HG02642 (cell line): ENCODE data around the gene CLCNKB.

ENCODE experiments used
- ATAC-seq: cut with Tn5 transposase; IDR thresholded peaks from one replicate; pipeline ENCODE4 v1.9.1; 2021; ENCODE audit warnings: mild to moderate bottlenecking; ENCODE audit not compliant: unreplicated experiment, poor library complexity

Gene CLCNKB

GRCh38 chr1:16072616-16073484 is 29.3 kb downstream of the CLCNKB start:
- peak; percentile 6 for ATAC-seq

GRCh38 chr1:16073490-16074119 is 30.0 kb downstream of the CLCNKB start, which contains the start of gene FAM131C:
TSS of gene FAM131C (minus strand) at chr1:16073651. CDS start at chr1:16073442, 209 bp downstream.
- ATAC-seq: peak; percentile 44

DNA sequence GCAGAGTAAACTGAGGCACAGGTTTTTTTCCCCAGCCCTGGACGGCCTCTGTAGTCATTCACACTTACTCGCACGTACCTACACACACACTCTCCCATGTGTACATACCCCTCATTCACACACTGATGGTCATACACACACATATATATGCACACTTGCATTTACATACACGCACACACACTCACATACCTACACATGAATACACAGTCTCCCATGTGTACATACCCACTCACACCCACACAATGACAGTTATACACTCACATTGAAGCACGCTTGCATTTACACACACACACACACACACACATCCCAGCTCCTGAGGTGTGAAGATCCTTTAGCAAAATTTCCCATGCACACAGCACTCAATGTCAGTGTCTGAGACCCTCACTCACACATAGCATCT is 30.6 kb downstream of the CLCNKB start:
- no peak for ATAC-seq

DNA sequence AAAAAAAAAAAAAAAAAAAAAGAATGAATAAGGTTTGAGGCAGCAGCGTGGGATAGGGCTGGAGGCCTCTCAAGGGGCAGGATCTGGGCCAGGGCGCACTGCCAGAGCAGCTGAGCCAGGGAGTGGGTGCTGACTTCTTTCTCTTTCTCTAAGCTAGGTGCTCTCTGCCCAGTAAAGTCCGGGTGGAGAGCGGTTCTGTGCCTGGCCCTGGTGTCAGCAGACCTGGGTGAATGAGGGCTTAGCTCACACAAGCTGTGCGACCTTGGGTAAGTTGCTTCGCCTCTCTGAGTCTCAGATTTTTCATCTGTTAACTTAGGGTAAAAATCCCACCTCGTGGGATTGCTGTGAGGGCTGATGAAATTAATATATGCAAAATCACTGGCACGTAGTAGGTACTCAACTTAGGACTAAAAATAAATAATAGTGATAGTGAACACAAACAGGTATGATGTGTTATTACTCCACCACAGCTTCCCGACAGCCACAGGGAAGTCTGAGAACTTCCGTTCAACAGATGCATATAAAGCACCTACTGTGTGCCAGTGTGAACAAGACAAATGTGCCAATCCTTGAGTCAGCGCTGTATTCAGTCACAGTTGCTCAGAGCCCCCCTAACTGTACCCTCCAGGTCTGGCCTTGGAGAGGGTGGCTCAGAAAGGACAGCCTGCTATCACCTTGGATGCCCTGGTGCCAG is 31.9 kb downstream of the CLCNKB start:
- ATAC-seq: no peak

- ATAC-seq: no peak
Observed at GRCh38 chr1:16076031-16076864, 32.7 kb downstream of the CLCNKB start.

DNA sequence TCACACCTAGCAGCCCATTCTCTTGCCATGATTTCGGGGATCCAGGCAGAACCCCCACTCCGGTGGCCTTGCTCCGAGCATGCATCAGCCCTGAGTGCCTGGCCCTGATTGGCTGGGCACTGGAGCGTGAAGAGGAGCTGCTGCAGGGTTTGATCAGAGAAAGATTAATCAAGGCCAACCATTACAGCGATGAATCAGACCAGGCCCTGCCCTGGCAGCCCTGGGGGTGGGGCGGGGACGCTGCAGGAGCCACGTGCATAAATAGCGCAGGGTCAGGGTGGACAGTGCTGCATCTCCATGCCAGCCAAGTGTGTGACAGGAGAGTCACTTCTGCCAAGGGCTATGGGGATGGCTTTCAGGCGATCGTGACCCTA is 33.3 kb downstream of the CLCNKB start:
- no peak for ATAC-seq

- ATAC-seq: no peak
Observed at GRCh38 chr1:16077406-16078245, 34.0 kb downstream of the CLCNKB start.

DNA sequence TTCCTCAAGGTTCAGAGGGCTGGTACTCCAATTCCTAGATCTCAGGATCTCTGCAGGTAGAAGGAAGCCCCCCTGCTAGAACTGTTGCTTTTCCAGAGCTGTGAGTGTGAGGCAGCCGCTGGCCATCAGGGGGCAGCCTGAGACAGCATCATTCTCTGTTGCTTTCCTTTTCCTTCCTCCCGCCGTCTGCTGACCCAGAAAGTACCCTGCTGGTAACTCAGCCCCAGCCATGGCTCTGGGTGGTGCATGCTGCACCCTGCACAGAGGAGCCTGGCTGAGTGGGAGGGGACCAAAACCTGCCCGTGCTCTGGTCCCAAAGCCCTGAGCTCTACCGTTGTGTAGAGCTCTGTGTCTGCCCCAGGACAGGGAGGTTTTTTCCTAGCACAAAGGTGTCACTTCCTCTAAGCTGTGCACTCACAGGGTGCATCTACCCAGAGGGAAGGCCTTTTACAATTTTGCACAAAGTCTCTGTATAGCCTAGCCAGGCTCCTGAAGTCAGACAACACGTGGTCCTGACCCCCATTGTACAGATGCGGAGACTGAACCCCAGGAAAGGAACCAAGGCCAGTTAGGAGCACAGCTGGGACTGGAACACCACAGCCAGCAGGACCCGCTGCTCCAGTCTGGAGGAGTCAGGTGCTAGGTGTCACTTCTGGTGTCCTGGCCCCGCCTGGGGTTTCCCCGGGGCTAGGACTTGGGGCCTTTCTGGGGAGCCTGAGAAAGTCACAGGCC is 35.5 kb downstream of the CLCNKB start:
- peak; percentile 57 for ATAC-seq

DNA sequence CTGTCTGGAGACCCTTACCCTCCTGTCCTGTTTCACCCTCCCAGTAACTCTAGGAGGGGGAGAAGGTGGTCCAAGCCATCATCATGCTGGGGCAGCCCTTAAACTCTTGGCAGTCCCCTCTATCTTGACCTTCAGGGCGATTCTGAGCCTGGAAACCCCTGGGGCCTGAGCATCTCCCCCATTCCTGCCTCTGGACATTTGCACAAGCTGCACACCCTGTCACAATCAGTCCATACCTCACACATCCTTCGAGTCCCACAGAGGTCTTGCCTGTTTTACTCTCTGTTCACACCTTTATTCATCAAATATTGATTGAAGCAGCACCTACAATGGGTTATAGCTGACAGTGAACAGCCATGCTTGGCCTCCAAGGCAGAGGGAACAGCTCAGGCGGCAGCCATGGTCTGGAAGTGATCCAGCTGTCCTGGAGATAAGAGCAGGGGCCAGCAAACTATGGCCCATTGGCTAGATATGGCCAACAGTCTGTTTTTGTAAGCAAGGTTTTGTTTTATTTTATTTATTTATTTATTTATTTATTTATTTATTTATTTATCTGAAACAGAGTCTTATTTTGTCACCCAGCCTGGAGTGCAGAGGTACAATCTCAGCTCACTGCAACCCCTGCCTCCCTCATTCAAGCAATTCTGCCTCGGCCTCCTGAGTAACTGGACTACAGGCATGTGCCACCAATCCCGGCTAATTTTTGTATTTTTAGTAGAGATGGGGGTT is 37.0 kb downstream of the CLCNKB start:
- ATAC-seq: no peak

GRCh38 chr1:16081636-16082035 is 38.1 kb downstream of the CLCNKB start:
- ATAC-seq: no peak

DNA sequence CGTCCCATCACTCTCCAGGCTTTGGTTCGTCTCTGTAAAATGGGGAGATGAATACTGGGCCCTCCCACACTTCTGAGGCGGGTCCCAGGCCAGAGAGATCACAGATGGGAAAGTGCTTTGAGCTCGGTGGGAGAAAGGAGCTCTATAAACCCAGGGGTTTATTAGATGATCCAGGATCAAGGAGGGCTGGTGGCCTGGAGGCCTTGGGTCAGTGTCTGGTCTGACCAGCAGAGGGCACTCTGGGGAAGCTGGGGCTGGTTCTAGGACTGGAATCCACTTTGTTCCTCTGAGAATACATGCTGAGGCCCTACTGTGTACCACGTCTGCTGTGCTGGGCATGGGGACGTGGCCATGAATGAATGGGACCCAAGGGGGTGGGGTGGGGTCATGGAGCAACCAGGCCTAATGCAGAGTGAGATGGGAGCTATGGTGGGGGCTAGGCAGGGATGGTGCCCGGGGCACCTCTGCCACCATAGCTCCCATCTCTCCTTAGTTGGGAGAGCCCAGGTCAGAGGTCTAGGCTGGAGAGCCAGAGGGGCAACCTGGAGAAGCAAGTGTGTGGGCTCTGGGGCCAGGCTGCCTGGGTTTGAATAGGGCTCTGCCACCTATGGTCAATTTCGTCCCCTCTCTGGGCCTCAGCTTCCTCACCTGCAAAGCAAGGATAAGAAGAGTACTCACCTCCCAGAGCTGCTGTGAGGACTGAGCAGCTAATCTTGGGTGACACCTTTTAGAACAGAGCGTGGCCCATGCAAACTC is 38.9 kb downstream of the CLCNKB start:
- ATAC-seq: no peak

- no peak for ATAC-seq
Observed at GRCh38 chr1:16083486-16083885, 39.9 kb downstream of the CLCNKB start.

DNA sequence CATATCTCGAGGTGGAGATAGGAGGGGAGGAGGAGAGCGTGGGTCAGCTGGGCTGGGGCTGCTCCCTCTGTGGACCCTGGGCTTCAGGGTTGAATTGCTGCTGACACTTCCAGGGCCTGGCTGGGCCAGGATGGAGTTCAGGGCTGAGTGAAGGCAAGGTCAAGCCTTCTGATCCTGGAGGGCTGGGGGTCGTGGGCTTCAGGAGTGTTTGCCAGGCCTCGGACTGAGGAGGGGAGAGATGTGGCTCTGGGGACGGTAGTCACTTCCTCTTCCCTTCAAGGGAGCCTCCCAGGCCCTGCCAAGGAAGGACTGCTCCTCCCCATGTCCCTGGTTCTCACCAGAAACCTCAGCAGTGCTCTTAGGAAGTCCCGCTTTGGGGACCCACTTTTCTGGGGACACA is 41.9 kb downstream of the CLCNKB start:
- ATAC-seq: no peak

GRCh38 chr1:16087733-16088132 is 44.2 kb downstream of the CLCNKB start:
- no peak for ATAC-seq

DNA sequence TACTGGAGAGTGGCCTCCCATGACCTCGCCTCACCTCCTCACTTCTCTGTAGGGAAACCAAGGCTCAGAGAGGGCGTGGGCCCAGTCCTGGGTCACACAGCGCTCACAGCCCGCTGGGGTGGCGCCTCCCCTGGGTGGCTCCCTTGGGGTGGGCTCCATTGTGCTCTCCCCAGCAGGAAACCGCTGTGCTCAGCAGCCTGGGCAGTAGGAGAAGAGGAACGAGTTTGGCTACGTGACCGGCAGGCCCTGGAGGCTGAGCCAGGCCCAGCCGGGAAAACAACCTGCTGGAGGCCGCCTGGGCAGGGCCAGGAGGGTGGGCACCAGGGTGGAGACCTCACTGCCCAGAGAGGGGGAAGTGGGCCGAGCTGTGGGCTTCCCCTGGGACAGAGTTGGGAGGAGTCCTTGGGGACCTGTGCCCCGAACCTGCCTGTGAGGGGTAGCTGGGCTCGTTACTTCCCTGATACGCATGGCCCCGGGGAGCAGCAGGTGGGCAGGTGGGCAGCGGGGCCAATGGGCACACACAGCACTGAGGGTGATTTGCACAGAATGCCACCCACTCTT is 44.8 kb downstream of the CLCNKB start:
- ATAC-seq: no peak

GRCh38 chr1:16088996-16089395 is 45.4 kb downstream of the CLCNKB start:
- no peak for ATAC-seq
